ENCODE results near the gene TCTN1.
A peak's percentile ranks its signal among the peaks of the same experiment; 100 is the strongest.
"Not testable (repeated sequence)": the region's sequence is repeated elsewhere in the genome, so short reads cannot be mapped to it uniquely, and the experiment has no call there.

TCTN1 gene

GRCh38 chr12:110587102-110587501, 26.8 kb upstream of the TCTN1 start:
- DNase-seq: not testable (repeated sequence)

- DNase-seq: no peak
Observed at GRCh38 chr12:110590059-110590458, 23.9 kb upstream of the TCTN1 start.

GRCh38 chr12:110590806-110591326, 23.1 kb upstream of the TCTN1 start:
- DNase-seq: no peak

- DNase-seq: no peak
Observed at GRCh38 chr12:110591451-110592051, 22.4 kb upstream of the TCTN1 start.

GRCh38 chr12:110592078-110592477, 21.9 kb upstream of the TCTN1 start:
- no peak for DNase-seq

- not testable (repeated sequence) for DNase-seq
Observed at GRCh38 chr12:110592919-110593318, 21.0 kb upstream of the TCTN1 start.

GRCh38 chr12:110597885-110598284, 16.0 kb upstream of the TCTN1 start:
- DNase-seq: no peak

GRCh38 chr12:110599334-110599733, 14.6 kb upstream of the TCTN1 start:
- no peak for DNase-seq

- peak; percentile 1 for DNase-seq
Observed at GRCh38 chr12:110600254-110600653, 13.7 kb upstream of the TCTN1 start.

GRCh38 chr12:110602085-110602814, 11.7 kb upstream of the TCTN1 start:
- DNase-seq: peak; percentile 60

GRCh38 chr12:110606253-110606611, 7.7 kb upstream of the TCTN1 start:
- DNase-seq: no peak

- no peak for DNase-seq
Observed at GRCh38 chr12:110613071-110613770, 708 bp upstream of the TCTN1 start.

- DNase-seq: no peak
Observed at GRCh38 chr12:110615171-110615570, 1.2 kb downstream of the TCTN1 start.

GRCh38 chr12:110616471-110617115, 2.7 kb downstream of the TCTN1 start:
- DNase-seq: no peak

GRCh38 chr12:110619534-110619953, 5.6 kb downstream of the TCTN1 start:
- no peak for DNase-seq

- DNase-seq: no peak
Observed at GRCh38 chr12:110622582-110622981, 8.7 kb downstream of the TCTN1 start.

- no peak for DNase-seq
Observed at GRCh38 chr12:110627500-110628195, 13.7 kb downstream of the TCTN1 start.

GRCh38 chr12:110635055-110635454, 21.1 kb downstream of the TCTN1 start:
- no peak for DNase-seq

- DNase-seq: no peak
Observed at GRCh38 chr12:110636516-110636915, 22.6 kb downstream of the TCTN1 start.

GRCh38 chr12:110637869-110638441, 24.0 kb downstream of the TCTN1 start:
- no peak for DNase-seq

GRCh38 chr12:110638796-110639195, 24.9 kb downstream of the TCTN1 start:
- no peak for DNase-seq
